SK-N-SH treated with all-trans-retinoic acid at 6 μM for 48 hours (cell line): Measurements from ENCODE around the gene TAS2R50.

Experiments used
- CSDC2 ChIP-seq: fragments of 250-450 bp; sonication (Bioruptor Pico); IDR thresholded peaks from 2 replicates; pipeline ENCODE4 v1.5.0; 2020; ENCODE audit warnings: mild to moderate bottlenecking, moderate library complexity
- ESRRG ChIP-seq: fragments of 250-450 bp; sonication (Bioruptor Pico); IDR thresholded peaks from 2 replicates; pipeline ENCODE4 v1.6.1; 2021; ENCODE audit warnings: mild to moderate bottlenecking
- ISL1 ChIP-seq: fragments of 250-450 bp; sonication (Bioruptor Pico); IDR thresholded peaks from 2 replicates; pipeline ENCODE4 v2.1.2; 2022; ENCODE audit warnings: mild to moderate bottlenecking, moderate library complexity
- OSR1 ChIP-seq: fragments of 250-450 bp; sonication (Bioruptor Pico); IDR thresholded peaks from 2 replicates; pipeline ENCODE4 v1.8.0; 2022; ENCODE audit warnings: moderate library complexity, mild to moderate bottlenecking, inconsistent platforms
- RARB ChIP-seq: fragments of 250-450 bp; sonication (Bioruptor Pico); IDR thresholded peaks from 2 replicates; pipeline ENCODE4 v1.8.0; 2021; ENCODE audit warnings: mild to moderate bottlenecking, moderate library complexity
- SNAI2 ChIP-seq: fragments of 250-450 bp; sonication (Bioruptor Pico); IDR thresholded peaks from 2 replicates; pipeline ENCODE4 v1.5.0; 2020; ENCODE audit warnings: mild to moderate bottlenecking, moderate library complexity
- TOX ChIP-seq: fragments of 250-450 bp; sonication (Bioruptor Pico); IDR thresholded peaks from 2 replicates; pipeline ENCODE4 v1.8.0; 2021; ENCODE audit warnings: mild to moderate bottlenecking, moderate library complexity, borderline replicate concordance
- TSHZ2 ChIP-seq: fragments of 250-450 bp; sonication (Bioruptor Pico); IDR thresholded peaks from 2 replicates; pipeline ENCODE4 v1.5.0; 2020; ENCODE audit warnings: mild to moderate bottlenecking, moderate library complexity
- ZFP3 ChIP-seq: fragments of 250-450 bp; sonication (Bioruptor Pico); IDR thresholded peaks from 2 replicates; pipeline ENCODE4 v1.5.0; 2020; ENCODE audit warnings: mild to moderate bottlenecking, moderate library complexity
- ZFP30 ChIP-seq: fragments of 450-650 bp; formaldehyde crosslinking; IDR thresholded peaks from 2 replicates; pipeline ENCODE4 v1.5.0; 2022; ENCODE audit warnings: mild to moderate bottlenecking, moderate library complexity
- ZNF565 ChIP-seq: fragments of 450-650 bp; formaldehyde crosslinking; conservative IDR thresholded peaks from 2 replicates; pipeline ENCODE4 v1.5.0; 2020; ENCODE audit warnings: low read depth, mild to moderate bottlenecking, moderate library complexity
- ZNF70 ChIP-seq: fragments of 450-650 bp; formaldehyde crosslinking; IDR thresholded peaks from 2 replicates; pipeline ENCODE4 v1.5.0; 2020; ENCODE audit warnings: mild to moderate bottlenecking, moderate library complexity
- TF ChIP-seq, protein P1 (sequence below): fragments of 250-450 bp; sonication (Bioruptor Pico); IDR thresholded peaks from 2 replicates; pipeline ENCODE4 v1.8.0; 2020; ENCODE audit warnings: mild to moderate bottlenecking, moderate library complexity, borderline replicate concordance

- no peak for TF ChIP-seq ZFP3
- no peak for TF ChIP-seq TSHZ2 (CRISPR knock-in tag)
- TF ChIP-seq, protein P1, sequence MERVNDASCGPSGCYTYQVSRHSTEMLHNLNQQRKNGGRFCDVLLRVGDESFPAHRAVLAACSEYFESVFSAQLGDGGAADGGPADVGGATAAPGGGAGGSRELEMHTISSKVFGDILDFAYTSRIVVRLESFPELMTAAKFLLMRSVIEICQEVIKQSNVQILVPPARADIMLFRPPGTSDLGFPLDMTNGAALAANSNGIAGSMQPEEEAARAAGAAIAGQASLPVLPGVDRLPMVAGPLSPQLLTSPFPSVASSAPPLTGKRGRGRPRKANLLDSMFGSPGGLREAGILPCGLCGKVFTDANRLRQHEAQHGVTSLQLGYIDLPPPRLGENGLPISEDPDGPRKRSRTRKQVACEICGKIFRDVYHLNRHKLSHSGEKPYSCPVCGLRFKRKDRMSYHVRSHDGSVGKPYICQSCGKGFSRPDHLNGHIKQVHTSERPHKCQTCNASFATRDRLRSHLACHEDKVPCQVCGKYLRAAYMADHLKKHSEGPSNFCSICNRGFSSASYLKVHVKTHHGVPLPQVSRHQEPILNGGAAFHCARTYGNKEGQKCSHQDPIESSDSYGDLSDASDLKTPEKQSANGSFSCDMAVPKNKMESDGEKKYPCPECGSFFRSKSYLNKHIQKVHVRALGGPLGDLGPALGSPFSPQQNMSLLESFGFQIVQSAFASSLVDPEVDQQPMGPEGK (CRISPR knock-in tag) = no peak
- no peak for TF ChIP-seq SNAI2 (CRISPR knock-in tag)
- TF ChIP-seq ZFP30 (CRISPR knock-in tag) = no peak
- no peak for TF ChIP-seq ESRRG
- TF ChIP-seq TOX (CRISPR knock-in tag) = no peak
- no peak for TF ChIP-seq CSDC2
- no peak for TF ChIP-seq RARB (CRISPR knock-in tag)
- TF ChIP-seq ZNF565 (CRISPR knock-in tag) = no peak
- no peak for TF ChIP-seq ISL1 (CRISPR knock-in tag)
- TF ChIP-seq ZNF70 (CRISPR knock-in tag) = no peak
- no peak for TF ChIP-seq OSR1 (CRISPR knock-in tag)
Observed at GRCh38 chr12:10965476-10965875, 21.2 kb downstream of the TAS2R50 start.
